ENCODE results near the gene AASS. TPM values are rescaled to one million over a fixed set of nuclear protein-coding genes. Genes with fewer than 3 reads are reported as not detected.

AASS gene
- polyA plus RNA-seq, 1 experiment, result 16.1 TPM

GRCh38 chr7:122068999-122069398 is 75.0 kb downstream of the AASS start:
- TF ChIP-seq CTCF (IDR thresholded peaks at IDR 0.05; ENCODE audit: low read depth, low read length), result no peak
- no peaks in the 10 kb centered on the region for H3K9me3 ChIP-seq (ENCODE audit: control insufficient read depth, insufficient read depth, low read length)
- H3K27me3 ChIP-seq (ENCODE audit: control insufficient read depth, insufficient read depth, low read length), result no peaks in the 10 kb centered on the region
- no peak overlapping the region for H3K4me3 ChIP-seq (ENCODE audit: low read depth, low read length)
- DNase-seq (ENCODE audit: low read depth, low spot score), result no peak
- CTCF ChIA-PET, result no interaction called here
- POLR2A ChIA-PET, result interaction anchor here (0.6 kb wide), 1 partner anchor 447 kb away, joined by 8 read pairs; no protein-coding TSS in a partner anchor
- H3K27ac ChIP-seq (ENCODE audit: low read depth, low read length), result no peak overlapping the region

GRCh38 chr7:122068046-122068445 is 76.0 kb downstream of the AASS start:
- ChIA-PET CTCF (interaction anchor here (1.6 kb wide), 1 partner anchor 25 kb away, joined by 5 read pairs; no protein-coding TSS in a partner anchor), POLR2A (no interaction called here)
- H3K27ac ChIP-seq (ENCODE audit: low read depth, low read length), result no peak overlapping the region
- no peak overlapping the region for H3K4me3 ChIP-seq (ENCODE audit: low read depth, low read length)
- no peaks in the 10 kb centered on the region for H3K27me3 ChIP-seq (ENCODE audit: control insufficient read depth, insufficient read depth, low read length)
- no peak for TF ChIP-seq CTCF (IDR thresholded peaks at IDR 0.05; ENCODE audit: low read depth, low read length)
- no peaks in the 10 kb centered on the region for H3K9me3 ChIP-seq (ENCODE audit: control insufficient read depth, insufficient read depth, low read length)
- DNase-seq (ENCODE audit: low read depth, low spot score), result no peak

- no peak overlapping the region for H3K4me3 ChIP-seq (ENCODE audit: low read depth, low read length)
- CTCF ChIA-PET, result interaction anchor here (1.6 kb wide), 1 partner anchor 26 kb away, joined by 5 read pairs; no protein-coding TSS in a partner anchor
Observed at GRCh38 chr7:122067077-122067476, 77.0 kb downstream of the AASS start.

GRCh38 chr7:122064971-122065370 is 79.1 kb downstream of the AASS start:
- Histone ChIP-seq H3K9me3 (ENCODE audit: control insufficient read depth, insufficient read depth, low read length) (no peaks in the 10 kb centered on the region), H3K27me3 (ENCODE audit: control insufficient read depth, insufficient read depth, low read length) (no peaks in the 10 kb centered on the region), H3K4me3 (ENCODE audit: low read depth, low read length) (no peak overlapping the region), H3K27ac (ENCODE audit: low read depth, low read length) (no peak overlapping the region)
- CTCF ChIA-PET, result no interaction called here
- no peak for TF ChIP-seq CTCF (IDR thresholded peaks at IDR 0.05; ENCODE audit: low read depth, low read length)
- no peak for DNase-seq (ENCODE audit: low read depth, low spot score)
- POLR2A ChIA-PET, result no interaction called here

More at GRCh38 chr7:122067077-122067476, 77.0 kb downstream of the AASS start:
- no peak for TF ChIP-seq CTCF (IDR thresholded peaks at IDR 0.05; ENCODE audit: low read depth, low read length)
- Histone ChIP-seq H3K9me3 (ENCODE audit: control insufficient read depth, insufficient read depth, low read length) (no peaks in the 10 kb centered on the region), H3K27ac (ENCODE audit: low read depth, low read length) (no peak overlapping the region), H3K27me3 (ENCODE audit: control insufficient read depth, insufficient read depth, low read length) (no peaks in the 10 kb centered on the region)
- POLR2A ChIA-PET, result no interaction called here
- DNase-seq (ENCODE audit: low read depth, low spot score), result no peak

GRCh38 chr7:122063146-122063545 is 80.9 kb downstream of the AASS start:
- no peaks in the 10 kb centered on the region for H3K27me3 ChIP-seq (ENCODE audit: control insufficient read depth, insufficient read depth, low read length)
- no peaks in the 10 kb centered on the region for H3K9me3 ChIP-seq (ENCODE audit: control insufficient read depth, insufficient read depth, low read length)
- TF ChIP-seq CTCF (IDR thresholded peaks at IDR 0.05; ENCODE audit: low read depth, low read length), result no peak
- H3K4me3 ChIP-seq (ENCODE audit: low read depth, low read length), result no peak overlapping the region
- DNase-seq (ENCODE audit: low read depth, low spot score), result no peak
- ChIA-PET POLR2A (no interaction called here), CTCF (interaction anchor here (1.2 kb wide), 1 partner anchor 69 kb away, joined by 5 read pairs; no protein-coding TSS in a partner anchor)
- H3K27ac ChIP-seq (ENCODE audit: low read depth, low read length), result no peak overlapping the region

Data from AG04450 (cell line).